WTC11 (cell line): ENCODE results near the gene TCF7L1. TPM values are rescaled to one million over a fixed set of nuclear protein-coding genes. Genes with fewer than 3 reads are reported as not detected.

Experiments used
- ATAC-seq: fragments of 200-7000 bp; cut with Tn5 transposase; 2 replicates; pipeline ENCODE4 v1.10.0; 2021; ENCODE audit warnings: mild to moderate bottlenecking, moderate library complexity
- CTCF ChIA-PET: fragments of 300-600 bp; sonication (Branson Sonifier 250); formaldehyde crosslinking; loops from one replicate; lab custom pipeline; 2021; ENCODE audit warnings: antibody characterized with exemption; lab: Charles Lee
- POLR2A ChIA-PET: fragments of 350-600 bp; sonication (Branson Sonifier 250); formaldehyde crosslinking; loops from one replicate; lab custom pipeline; 2021; ENCODE audit warnings: antibody characterized with exemption; lab: Charles Lee
- DNase-seq: peaks from one replicate; pipeline ENCODE4 v3.0.0; 2021; ENCODE audit warnings: low spot score
- H3K27ac Mint-ChIP-seq: 2 replicates; pipeline ENCODE4 v1.8.0; 2021; ENCODE audit warnings: mixed read lengths
- H3K27me3 Mint-ChIP-seq: 2 replicates; pipeline ENCODE4 v1.8.0; 2021; ENCODE audit warnings: low read depth, mild to moderate bottlenecking, moderate library complexity, mixed read lengths
- H3K36me3 Mint-ChIP-seq: 2 replicates; pipeline ENCODE4 v1.8.0; 2021; ENCODE audit warnings: mixed read lengths
- H3K4me1 Mint-ChIP-seq: 2 replicates; pipeline ENCODE4 v1.8.0; 2022; ENCODE audit warnings: mixed read lengths
- H3K4me3 Mint-ChIP-seq: 2 replicates; pipeline ENCODE4 v1.8.0; 2021; ENCODE audit warnings: mild to moderate bottlenecking, moderate library complexity, mixed read lengths
- H3K9me3 Mint-ChIP-seq: 2 replicates; pipeline ENCODE4 v1.8.0; 2021; ENCODE audit warnings: mixed read lengths
- CDX4 ChIP-seq: fragments of 250-450 bp; sonication (Bioruptor Pico); IDR thresholded peaks from 2 replicates; pipeline ENCODE4 v1.9.0; 2021; ENCODE audit warnings: moderate library complexity, mild to moderate bottlenecking, inconsistent platforms, borderline replicate concordance
- CREM ChIP-seq: sonication (generic); formaldehyde crosslinking; IDR thresholded peaks from 2 replicates; pipeline ENCODE4 v1.8.1; 2022; ENCODE audit warnings: mild to moderate bottlenecking, missing genetic modification reagents, moderate library complexity
- ELF4 ChIP-seq: sonication (generic); formaldehyde crosslinking; IDR thresholded peaks from 2 replicates; pipeline ENCODE4 v1.8.1; 2022; ENCODE audit warnings: low read depth, mild to moderate bottlenecking, moderate library complexity, missing genetic modification reagents
- GABPB1 ChIP-seq: sonication (generic); formaldehyde crosslinking; IDR thresholded peaks from 2 replicates; pipeline ENCODE4 v1.8.1; 2023; ENCODE audit warnings: mild to moderate bottlenecking, missing genetic modification reagents
- HMGA2 ChIP-seq: fragments of 250-450 bp; sonication (Bioruptor Pico); IDR thresholded peaks from 2 replicates; pipeline ENCODE4 v1.4.0; 2021; ENCODE audit warnings: mild to moderate bottlenecking, moderate library complexity
- HMGXB4 ChIP-seq: sonication (generic); formaldehyde crosslinking; IDR thresholded peaks from 2 replicates; pipeline ENCODE4 v1.8.1; 2023; ENCODE audit warnings: mild to moderate bottlenecking, moderate library complexity, missing genetic modification reagents
- NFATC4 ChIP-seq: fragments of 250-450 bp; sonication (Bioruptor Pico); IDR thresholded peaks from 2 replicates; pipeline ENCODE4 v1.9.0; 2021; ENCODE audit warnings: mild to moderate bottlenecking
- USF2 ChIP-seq: sonication (generic); formaldehyde crosslinking; IDR thresholded peaks from 2 replicates; pipeline ENCODE4 v1.8.1; 2023; ENCODE audit warnings: mild to moderate bottlenecking, missing genetic modification reagents, moderate library complexity
- ZNF138 ChIP-seq: sonication (generic); formaldehyde crosslinking; conservative IDR thresholded peaks from 2 replicates; pipeline ENCODE4 v1.8.1; 2022; ENCODE audit warnings: mild to moderate bottlenecking, moderate library complexity, missing genetic modification reagents
- ZNF317 ChIP-seq: sonication (generic); formaldehyde crosslinking; IDR thresholded peaks from 2 replicates; pipeline ENCODE4 v1.8.1; 2023; ENCODE audit warnings: low read depth, mild to moderate bottlenecking, moderate library complexity, missing genetic modification reagents, borderline replicate concordance
- ZNF532 ChIP-seq: fragments of 250-450 bp; sonication (Bioruptor Pico); IDR thresholded peaks from 2 replicates; pipeline ENCODE4 v1.9.0; 2021; ENCODE audit warnings: mild to moderate bottlenecking, borderline replicate concordance
- ZSCAN18 ChIP-seq: fragments of 250-450 bp; sonication (Bioruptor Pico); IDR thresholded peaks from 2 replicates; pipeline ENCODE4 v2.1.2; 2022; ENCODE audit warnings: mild to moderate bottlenecking, moderate library complexity
- total RNA-seq: library from RNA; stranded (reverse); gene quantifications from 3 replicates; pipeline ENCODE4 v1.2.3, GENCODE V29; 2021
- TF ChIP-seq, protein P1 (sequence below): fragments of 250-450 bp; sonication (Bioruptor Pico); IDR thresholded peaks from 2 replicates; pipeline ENCODE4 v1.9.0; 2021; ENCODE audit warnings: mild to moderate bottlenecking
- TF ChIP-seq, protein P2 (sequence below): sonication (generic); formaldehyde crosslinking; IDR thresholded peaks from 2 replicates; pipeline ENCODE4 v1.8.1; 2022; ENCODE audit warnings: low read depth, mild to moderate bottlenecking, moderate library complexity, missing genetic modification reagents, borderline replicate concordance
- TF ChIP-seq, protein P3 (sequence below): sonication (generic); formaldehyde crosslinking; IDR thresholded peaks from 2 replicates; pipeline ENCODE4 v1.8.1; 2022; ENCODE audit warnings: low read depth, missing genetic modification reagents, borderline replicate concordance
- TF ChIP-seq, protein P4 (sequence below): sonication (generic); formaldehyde crosslinking; conservative IDR thresholded peaks from 2 replicates; pipeline ENCODE4 v1.8.1; 2023; ENCODE audit warnings: mild to moderate bottlenecking, low read depth, missing genetic modification reagents, moderate library complexity

Gene TCF7L1
- total RNA-seq, 1 experiment from 2014 or later: 104 TPM

- TF ChIP-seq ZNF532 (CRISPR knock-in tag): no peak
- TF ChIP-seq, protein P1, sequence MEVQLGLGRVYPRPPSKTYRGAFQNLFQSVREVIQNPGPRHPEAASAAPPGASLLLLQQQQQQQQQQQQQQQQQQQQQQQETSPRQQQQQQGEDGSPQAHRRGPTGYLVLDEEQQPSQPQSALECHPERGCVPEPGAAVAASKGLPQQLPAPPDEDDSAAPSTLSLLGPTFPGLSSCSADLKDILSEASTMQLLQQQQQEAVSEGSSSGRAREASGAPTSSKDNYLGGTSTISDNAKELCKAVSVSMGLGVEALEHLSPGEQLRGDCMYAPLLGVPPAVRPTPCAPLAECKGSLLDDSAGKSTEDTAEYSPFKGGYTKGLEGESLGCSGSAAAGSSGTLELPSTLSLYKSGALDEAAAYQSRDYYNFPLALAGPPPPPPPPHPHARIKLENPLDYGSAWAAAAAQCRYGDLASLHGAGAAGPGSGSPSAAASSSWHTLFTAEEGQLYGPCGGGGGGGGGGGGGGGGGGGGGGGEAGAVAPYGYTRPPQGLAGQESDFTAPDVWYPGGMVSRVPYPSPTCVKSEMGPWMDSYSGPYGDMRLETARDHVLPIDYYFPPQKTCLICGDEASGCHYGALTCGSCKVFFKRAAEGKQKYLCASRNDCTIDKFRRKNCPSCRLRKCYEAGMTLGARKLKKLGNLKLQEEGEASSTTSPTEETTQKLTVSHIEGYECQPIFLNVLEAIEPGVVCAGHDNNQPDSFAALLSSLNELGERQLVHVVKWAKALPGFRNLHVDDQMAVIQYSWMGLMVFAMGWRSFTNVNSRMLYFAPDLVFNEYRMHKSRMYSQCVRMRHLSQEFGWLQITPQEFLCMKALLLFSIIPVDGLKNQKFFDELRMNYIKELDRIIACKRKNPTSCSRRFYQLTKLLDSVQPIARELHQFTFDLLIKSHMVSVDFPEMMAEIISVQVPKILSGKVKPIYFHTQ: no peak
- no peak for TF ChIP-seq NFATC4
- TF ChIP-seq ZSCAN18 (CRISPR knock-in tag): no peak
- no peak for TF ChIP-seq ELF4
- TF ChIP-seq ZNF138 (CRISPR knock-in tag): no peak
- TF ChIP-seq ZNF317 (CRISPR knock-in tag): no peak
- TF ChIP-seq, protein P2, sequence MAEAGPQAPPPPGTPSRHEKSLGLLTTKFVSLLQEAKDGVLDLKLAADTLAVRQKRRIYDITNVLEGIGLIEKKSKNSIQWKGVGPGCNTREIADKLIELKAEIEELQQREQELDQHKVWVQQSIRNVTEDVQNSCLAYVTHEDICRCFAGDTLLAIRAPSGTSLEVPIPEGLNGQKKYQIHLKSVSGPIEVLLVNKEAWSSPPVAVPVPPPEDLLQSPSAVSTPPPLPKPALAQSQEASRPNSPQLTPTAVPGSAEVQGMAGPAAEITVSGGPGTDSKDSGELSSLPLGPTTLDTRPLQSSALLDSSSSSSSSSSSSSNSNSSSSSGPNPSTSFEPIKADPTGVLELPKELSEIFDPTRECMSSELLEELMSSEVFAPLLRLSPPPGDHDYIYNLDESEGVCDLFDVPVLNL (CRISPR knock-in tag): no peak
- TF ChIP-seq CREM (CRISPR knock-in tag): no peak
- no peak for TF ChIP-seq GABPB1
- TF ChIP-seq, protein P3, sequence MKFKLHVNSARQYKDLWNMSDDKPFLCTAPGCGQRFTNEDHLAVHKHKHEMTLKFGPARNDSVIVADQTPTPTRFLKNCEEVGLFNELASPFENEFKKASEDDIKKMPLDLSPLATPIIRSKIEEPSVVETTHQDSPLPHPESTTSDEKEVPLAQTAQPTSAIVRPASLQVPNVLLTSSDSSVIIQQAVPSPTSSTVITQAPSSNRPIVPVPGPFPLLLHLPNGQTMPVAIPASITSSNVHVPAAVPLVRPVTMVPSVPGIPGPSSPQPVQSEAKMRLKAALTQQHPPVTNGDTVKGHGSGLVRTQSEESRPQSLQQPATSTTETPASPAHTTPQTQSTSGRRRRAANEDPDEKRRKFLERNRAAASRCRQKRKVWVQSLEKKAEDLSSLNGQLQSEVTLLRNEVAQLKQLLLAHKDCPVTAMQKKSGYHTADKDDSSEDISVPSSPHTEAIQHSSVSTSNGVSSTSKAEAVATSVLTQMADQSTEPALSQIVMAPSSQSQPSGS (CRISPR knock-in tag): no peak
These were observed 88.0 kb downstream of the TCF7L1 start (continued) for GRCh38 chr2:85221067-85221691.

DNA sequence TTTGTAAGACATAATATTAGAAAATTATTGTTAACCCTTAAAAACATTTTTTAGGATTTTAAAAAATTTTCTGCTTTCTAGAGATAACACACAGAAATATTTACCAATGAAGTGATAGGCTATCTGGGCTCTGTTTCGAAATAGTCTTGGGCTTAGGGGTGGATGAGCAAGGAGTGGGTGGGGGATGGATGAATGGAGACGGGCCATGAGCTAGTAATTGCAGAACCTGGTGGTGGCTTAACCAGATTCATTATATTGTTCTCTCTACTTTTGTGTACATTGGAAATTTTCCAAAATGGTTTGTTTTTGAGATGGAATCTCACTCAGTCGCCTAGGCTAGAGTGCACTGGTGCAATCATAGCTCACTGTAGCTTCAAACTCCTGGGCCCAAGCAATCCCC, 89.6 kb downstream of the TCF7L1 start:
- TF ChIP-seq HMGXB4 (CRISPR knock-in tag) (no peak), CDX4 (CRISPR knock-in tag) (no peak), HMGA2 (CRISPR knock-in tag) (no peak), USF2 (CRISPR knock-in tag) (no peak)
- TF ChIP-seq, protein P4, sequence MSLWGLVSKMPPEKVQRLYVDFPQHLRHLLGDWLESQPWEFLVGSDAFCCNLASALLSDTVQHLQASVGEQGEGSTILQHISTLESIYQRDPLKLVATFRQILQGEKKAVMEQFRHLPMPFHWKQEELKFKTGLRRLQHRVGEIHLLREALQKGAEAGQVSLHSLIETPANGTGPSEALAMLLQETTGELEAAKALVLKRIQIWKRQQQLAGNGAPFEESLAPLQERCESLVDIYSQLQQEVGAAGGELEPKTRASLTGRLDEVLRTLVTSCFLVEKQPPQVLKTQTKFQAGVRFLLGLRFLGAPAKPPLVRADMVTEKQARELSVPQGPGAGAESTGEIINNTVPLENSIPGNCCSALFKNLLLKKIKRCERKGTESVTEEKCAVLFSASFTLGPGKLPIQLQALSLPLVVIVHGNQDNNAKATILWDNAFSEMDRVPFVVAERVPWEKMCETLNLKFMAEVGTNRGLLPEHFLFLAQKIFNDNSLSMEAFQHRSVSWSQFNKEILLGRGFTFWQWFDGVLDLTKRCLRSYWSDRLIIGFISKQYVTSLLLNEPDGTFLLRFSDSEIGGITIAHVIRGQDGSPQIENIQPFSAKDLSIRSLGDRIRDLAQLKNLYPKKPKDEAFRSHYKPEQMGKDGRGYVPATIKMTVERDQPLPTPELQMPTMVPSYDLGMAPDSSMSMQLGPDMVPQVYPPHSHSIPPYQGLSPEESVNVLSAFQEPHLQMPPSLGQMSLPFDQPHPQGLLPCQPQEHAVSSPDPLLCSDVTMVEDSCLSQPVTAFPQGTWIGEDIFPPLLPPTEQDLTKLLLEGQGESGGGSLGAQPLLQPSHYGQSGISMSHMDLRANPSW (CRISPR knock-in tag): no peak

More for the DNA sequence above, 89.6 kb downstream of the TCF7L1 start:
- H3K4me1 Mint-ChIP-seq: peaks cover 56% of the 10 kb centered on the region
- no peak overlapping the region for H3K27ac Mint-ChIP-seq
- no peak for ATAC-seq
- no peak overlapping the region for H3K4me3 Mint-ChIP-seq
- H3K27me3 Mint-ChIP-seq: no peaks in the 10 kb centered on the region
- ChIA-PET POLR2A (no interaction called here), CTCF (interaction anchor here (0.9 to 1.0 kb wide), 2 partner anchors 75 to 157 kb away, joined by 3 read pairs; no protein-coding TSS in a partner anchor)
- 0 out of 2 replicates have a peak, but pooled peaks cover 3% of the 10 kb centered on the region for H3K36me3 Mint-ChIP-seq
- DNase-seq: no peak
- no peaks in the 10 kb centered on the region for H3K9me3 Mint-ChIP-seq
